NCI-H1694 treated with DMSO at 0.1 percent for 48 hours (cell line): Measurements from ENCODE around the gene CTDP1.
"Not testable (repeated sequence)": the region's sequence is repeated elsewhere in the genome, so short reads cannot be mapped to it uniquely, and the experiment has no call there.

Experiments
- DNase-seq: peaks from one replicate; lab custom pipeline; 2025; lab: John Stamatoyannopoulos, UW

CTDP1 gene

DNA sequence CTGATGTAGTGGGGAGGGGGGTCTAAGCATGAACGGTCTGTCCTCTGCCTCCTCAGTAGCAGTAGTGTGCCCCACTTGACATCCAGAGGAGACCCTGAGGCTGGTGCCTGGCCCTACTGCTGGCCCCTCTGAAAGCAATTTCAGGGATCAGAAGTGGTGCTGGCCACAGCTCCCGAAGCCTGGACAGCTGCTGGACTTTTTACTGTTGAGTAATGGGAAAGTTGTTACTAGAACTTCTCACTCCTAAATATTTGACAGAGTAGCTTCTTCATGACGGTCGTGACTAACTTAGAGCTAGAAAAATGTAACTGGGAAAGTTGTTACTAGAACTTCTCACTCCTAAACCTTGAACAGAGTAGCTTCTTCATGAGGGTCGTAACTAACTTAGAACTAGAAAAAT is 23.3 kb downstream of the CTDP1 start:
- DNase-seq, result no peak

GRCh38 chr18:79704631-79705030 is 25.0 kb downstream of the CTDP1 start:
- DNase-seq, result no peak

DNA sequence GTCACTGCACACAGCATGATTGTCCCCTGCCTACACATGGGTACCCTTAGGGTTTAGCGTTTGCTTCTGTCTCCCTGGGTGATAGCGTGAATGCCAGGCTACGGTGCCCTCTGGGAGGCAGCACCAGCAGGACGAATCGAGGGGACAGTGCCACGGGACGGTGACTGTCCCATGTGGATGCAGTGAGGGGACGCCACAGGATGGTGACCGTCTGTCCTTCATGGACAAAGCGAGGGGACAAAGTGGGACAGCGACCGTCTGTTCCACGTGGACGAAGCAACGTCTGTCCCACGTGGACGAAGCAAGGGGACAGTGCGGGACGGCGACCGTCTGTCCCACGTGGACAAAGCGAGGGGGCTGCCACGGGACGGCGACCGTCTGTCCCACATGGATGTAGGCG is 25.7 kb downstream of the CTDP1 start:
- no peak for DNase-seq

GRCh38 chr18:79706006-79706405 is 26.4 kb downstream of the CTDP1 start:
- no peak for DNase-seq

DNA sequence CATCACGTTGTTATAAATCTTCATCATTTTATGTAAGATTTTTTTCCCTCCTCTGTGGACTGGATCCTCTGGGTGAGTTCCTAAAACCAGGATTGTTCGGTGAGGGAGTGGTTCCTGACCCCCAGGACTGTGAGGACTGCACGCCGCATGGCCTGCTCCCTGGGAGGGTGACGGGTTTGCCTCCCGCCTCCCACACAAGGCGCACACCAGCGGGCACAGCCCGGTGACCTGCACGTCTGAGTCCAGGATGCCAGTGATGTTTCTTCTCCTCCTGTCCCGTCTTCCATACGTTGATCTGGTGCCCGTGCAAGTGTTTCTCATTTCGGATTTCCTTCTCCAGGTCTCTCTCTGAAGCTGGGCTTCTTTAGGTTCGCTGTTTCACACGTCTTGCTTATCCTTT is 27.1 kb downstream of the CTDP1 start:
- no peak for DNase-seq

- DNase-seq, result no peak
Observed at GRCh38 chr18:79707239-79707638, 27.6 kb downstream of the CTDP1 start.

- DNase-seq, result no peak
Observed at GRCh38 chr18:79707671-79708070, 28.1 kb downstream of the CTDP1 start.

GRCh38 chr18:79708412-79708811 is 28.8 kb downstream of the CTDP1 start:
- DNase-seq, result no peak

- DNase-seq, result no peak
Observed at GRCh38 chr18:79712206-79712857, 32.7 kb downstream of the CTDP1 start.

GRCh38 chr18:79713341-79713740 is 33.7 kb downstream of the CTDP1 start:
- DNase-seq, result no peak

DNA sequence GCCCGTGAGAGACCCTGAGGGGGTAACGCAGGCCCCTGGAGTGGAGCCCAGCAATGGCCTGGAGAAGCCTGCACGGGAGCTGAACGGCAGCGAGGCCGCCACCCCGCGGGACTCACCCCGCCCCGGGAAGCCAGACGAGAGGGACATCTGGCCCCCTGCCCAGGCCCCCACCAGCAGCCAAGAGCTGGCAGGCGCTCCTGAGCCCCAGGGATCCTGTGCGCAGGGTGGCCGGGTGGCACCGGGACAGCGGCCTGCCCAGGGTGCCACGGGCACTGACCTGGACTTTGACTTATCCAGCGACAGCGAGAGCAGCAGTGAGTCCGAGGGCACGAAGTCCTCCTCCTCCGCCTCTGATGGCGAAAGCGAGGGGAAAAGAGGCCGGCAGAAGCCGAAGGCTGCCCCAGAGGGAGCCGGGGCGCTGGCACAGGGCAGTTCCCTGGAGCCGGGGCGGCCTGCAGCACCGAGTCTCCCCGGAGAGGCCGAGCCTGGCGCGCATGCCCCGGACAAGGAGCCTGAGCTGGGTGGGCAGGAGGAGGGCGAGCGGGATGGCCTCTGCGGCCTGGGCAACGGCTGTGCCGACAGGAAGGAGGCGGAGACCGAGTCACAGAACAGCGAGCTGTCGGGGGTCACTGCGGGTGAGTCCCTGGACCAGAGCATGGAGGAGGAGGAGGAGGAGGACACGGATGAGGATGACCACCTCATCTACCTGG is 35.1 kb downstream of the CTDP1 start:
- DNase-seq, result no peak

- DNase-seq, result no peak
Observed at GRCh38 chr18:79715280-79715679, 35.7 kb downstream of the CTDP1 start.

DNA sequence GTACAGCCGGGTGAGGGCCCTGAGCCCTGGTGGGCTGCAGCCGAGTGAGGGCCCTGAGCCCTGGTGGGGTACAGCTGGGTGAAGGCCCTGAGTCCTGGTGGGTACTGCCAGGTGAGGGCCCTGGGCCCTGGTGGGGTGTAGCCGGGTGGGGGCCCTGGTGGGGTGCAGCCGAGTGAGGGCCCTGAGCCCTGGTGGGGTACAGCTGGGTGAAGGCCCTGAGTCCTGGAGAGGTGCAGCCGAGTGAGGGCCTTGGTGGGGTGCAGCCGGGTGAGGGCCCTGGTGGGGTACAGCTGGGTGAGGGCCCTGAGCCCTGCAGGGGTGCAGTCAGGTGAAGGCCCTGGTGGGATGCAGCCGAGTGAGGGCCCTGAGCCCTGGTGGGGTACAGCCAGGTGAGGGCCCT is 37.5 kb downstream of the CTDP1 start:
- DNase-seq, result no peak

DNA sequence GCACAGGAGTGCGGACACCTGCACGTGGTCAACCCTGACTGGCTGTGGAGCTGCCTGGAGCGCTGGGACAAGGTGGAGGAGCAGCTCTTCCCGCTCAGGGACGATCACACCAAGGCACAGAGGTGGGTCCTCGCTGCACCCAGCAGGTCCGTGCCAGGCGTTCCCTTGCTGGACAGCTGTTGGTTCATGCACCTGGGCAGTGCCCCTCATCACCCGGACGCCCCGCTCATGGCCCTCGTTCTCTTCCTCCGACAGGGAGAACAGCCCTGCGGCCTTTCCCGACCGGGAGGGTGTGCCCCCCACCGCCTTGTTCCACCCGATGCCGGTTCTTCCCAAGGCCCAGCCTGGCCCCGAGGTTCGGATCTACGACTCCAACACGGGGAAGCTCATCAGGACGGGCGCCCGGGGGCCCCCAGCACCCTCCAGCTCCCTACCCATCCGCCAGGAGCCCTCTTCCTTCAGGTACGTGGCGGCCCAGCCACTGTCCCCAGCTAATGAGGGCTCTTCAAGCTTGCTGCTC is 38.0 kb downstream of the CTDP1 start:
- DNase-seq, result no peak

DNA sequence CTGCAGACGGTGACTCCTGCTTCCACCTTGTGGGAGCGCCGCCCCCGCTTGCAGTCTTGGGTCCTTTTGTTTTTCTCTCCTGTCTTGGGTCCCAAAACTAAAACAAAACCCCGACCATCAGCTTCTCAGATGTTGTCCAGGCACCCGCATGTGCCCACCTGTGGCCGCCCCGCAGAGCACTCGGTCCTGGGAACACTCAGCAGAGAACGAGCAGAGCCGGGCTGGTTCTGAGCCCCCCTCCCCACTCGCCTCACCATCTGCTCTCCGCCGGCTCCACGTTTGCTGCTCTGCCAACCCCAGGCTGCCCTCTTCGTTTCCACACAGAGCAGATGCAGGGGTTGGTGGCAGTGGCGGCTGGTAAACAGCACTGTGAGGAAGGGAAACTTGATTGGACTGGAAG is 38.5 kb downstream of the CTDP1 start:
- peak; percentile 70 for DNase-seq

GRCh38 chr18:79718878-79719477 is 39.4 kb downstream of the CTDP1 start:
- no peak for DNase-seq

DNA sequence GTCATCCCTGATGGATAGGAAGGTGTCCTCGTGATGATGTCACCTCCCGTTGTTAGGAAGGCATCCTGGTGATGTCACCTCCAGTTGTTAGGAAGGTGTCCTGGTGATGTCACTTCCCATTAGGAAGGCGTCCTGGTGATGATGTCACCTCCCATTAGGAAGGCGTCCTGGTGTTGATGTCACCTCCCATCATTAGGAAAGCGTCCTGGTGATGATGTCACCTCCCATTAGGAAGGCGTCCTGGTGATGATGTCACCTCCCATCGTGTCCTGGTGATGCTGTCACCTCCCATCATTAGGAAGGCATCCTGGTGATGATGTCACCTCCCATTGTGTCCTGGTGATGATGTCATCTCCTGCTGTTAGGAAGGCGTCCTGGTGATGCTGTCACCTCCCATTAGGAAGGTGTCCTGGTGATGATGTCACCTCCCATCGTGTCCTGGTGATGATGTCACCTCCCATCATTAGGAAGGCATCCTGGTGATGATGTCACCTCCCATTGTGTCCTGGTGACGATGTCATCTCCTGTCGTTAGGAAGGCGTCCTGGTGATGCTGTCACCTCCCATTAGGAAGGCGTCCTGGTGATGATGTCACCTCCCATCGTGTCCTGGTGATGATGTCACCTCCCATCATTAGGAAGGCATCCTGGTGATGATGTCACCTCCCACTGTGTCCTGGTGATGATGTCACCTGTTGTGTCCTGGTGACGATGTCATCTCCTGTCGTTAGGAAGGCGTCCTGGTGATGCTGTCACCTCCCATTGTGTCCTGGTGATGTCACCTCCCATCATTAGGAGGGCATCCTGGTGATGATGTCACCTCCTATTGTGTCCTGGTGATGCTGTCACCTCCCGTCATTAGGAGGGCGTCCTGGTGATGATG is 40.1 kb downstream of the CTDP1 start:
- DNase-seq, result not testable (repeated sequence)

GRCh38 chr18:79720359-79720733 is 40.7 kb downstream of the CTDP1 start:
- DNase-seq, result no peak

DNA sequence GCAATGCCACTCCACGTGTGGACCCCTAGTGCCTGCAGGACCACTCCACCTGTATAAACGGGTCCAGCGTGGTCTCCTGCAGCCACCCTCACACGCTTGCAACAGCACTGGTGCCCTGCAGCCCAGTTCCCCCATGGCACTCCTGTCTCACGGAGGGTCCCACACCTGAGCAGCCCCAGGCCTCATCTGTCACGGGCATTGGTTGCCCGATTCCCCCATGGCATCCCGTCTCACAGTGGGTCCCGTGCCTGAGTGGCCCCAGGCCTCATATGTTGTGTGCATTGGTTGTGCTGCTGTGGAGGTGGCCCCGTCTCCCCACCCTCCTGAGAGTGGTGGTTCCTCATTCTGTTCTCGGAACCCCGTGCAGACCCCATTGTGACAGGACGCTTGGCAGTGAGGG is 43.4 kb downstream of the CTDP1 start:
- no peak for DNase-seq

GRCh38 chr18:79723628-79724027 is 44.0 kb downstream of the CTDP1 start:
- no peak for DNase-seq

- DNase-seq, result no peak
Observed at GRCh38 chr18:79724299-79725080, 44.9 kb downstream of the CTDP1 start.

- no peak for DNase-seq
Observed at GRCh38 chr18:79725486-79725885, 45.9 kb downstream of the CTDP1 start.
